Mucosa of gallbladder (tissue), 1 donor: ENCODE data around the gene ROBO4. TPM values are rescaled to one million over a fixed set of nuclear protein-coding genes. Genes with fewer than 3 reads are reported as not detected.
A peak's percentile ranks its signal among the peaks of the same experiment; 100 is the strongest.

Experiments
- DNase-seq: peaks from one replicate; pipeline ENCODE4 v3.0.0-alpha.2; 2020; ENCODE audit warnings: low spot score
- total RNA-seq: library from RNA; stranded (reverse); gene quantifications from one replicate; pipeline ENCODE4 v1.2.1, GENCODE V29; 2021
- donor health status: DM: no; HTN: no; CAD: no.

ROBO4 gene
- total RNA-seq, 1 donor from 2014 or later = 13.8 TPM

- no peak for DNase-seq
These were observed 56.5 kb downstream of the ROBO4 start for GRCh38 chr11:124841201-124841600.

GRCh38 chr11:124840666-124841065 lies 57.0 kb downstream of the ROBO4 start:
- no peak for DNase-seq

DNA sequence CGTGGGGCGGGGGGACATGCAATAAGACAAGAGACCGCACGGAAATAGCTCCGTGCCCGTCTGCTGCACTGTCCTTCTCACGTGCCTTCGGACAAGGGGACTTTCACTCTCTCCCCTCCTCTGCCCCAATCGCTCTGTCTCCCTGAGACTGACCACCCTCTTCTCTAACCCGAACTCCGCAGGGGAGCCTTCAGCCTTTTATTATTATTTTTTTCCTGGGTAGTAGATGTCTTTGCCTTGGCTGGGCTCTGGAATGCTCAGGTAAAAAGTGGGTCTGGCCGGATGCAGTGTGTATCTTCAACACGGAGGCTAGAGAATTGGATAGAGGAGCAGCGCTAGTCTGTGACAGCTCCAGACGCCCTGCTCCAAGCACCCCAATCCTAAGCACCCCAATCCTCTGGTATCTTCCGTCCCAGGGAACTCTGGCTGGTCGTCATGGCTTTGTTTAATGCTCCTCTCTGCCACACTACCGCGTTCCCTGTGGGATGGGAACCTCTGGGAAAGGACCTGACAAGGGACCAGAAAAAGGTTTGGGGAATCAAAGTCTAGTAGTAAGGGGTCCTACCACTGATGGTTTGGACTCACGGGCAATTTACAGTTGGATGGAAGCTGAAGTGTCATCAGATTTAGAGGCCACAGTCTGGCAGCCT lies 57.6 kb downstream of the ROBO4 start:
- no peak for DNase-seq

GRCh38 chr11:124839128-124839971 lies 58.3 kb downstream of the ROBO4 start:
- no peak for DNase-seq

- DNase-seq = no peak
These were observed 58.9 kb downstream of the ROBO4 start for GRCh38 chr11:124838805-124839127.

- DNase-seq = peak; percentile 41
These were observed 60.2 kb downstream of the ROBO4 start for GRCh38 chr11:124837491-124837856.

DNA sequence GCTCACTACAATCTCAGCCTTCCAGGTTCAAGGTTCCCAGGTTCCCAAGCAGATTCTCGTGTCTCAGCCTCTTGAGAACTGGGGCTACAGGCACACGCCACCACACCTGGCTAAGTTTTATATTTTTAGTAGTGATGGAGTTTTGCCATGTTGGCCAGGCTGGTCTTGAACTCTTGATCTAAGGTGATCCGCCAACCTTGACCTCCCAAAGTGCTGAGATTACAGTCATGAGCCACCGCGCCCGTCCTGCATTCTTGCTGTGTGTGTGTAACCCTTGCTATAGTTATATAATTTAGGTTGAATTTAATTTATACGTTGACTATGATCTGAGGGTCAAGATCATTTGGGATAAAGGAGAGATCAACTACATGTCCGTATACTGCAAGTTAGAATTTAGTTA lies 61.7 kb downstream of the ROBO4 start:
- no peak for DNase-seq

GRCh38 chr11:124834526-124835180 lies 63.0 kb downstream of the ROBO4 start:
- DNase-seq = no peak

Other genes starting within 250 kb of the ROBO4 start
- 33.1 TPM for gene SIAE, start 224.1 kb downstream of the ROBO4 start, total RNA-seq
- 6.4 TPM for gene SPA17, start 224.0 kb downstream of the ROBO4 start, total RNA-seq
- 6.1 TPM for gene NRGN, start 157.9 kb downstream of the ROBO4 start, total RNA-seq
- 24.3 TPM for gene VSIG2, start 145.6 kb downstream of the ROBO4 start, total RNA-seq
- gene ESAM, start 135.6 kb downstream of the ROBO4 start, total RNA-seq = 22.0 TPM
- 12.1 TPM for gene MSANTD2, start 97.5 kb downstream of the ROBO4 start, total RNA-seq
- 12.9 TPM for gene ROBO3, start 32.4 kb downstream of the ROBO4 start, total RNA-seq
- not detected for gene HEPN1, start 21.4 kb upstream of the ROBO4 start, total RNA-seq
- gene HEPACAM, start 38.2 kb upstream of the ROBO4 start, total RNA-seq = 0.37 TPM
- gene CCDC15, start 56.3 kb upstream of the ROBO4 start, total RNA-seq = 0.49 TPM
- gene SLC37A2, start 165.4 kb upstream of the ROBO4 start, total RNA-seq = 7.8 TPM
- 18.7 TPM for gene TMEM218, start 213.8 kb upstream of the ROBO4 start, total RNA-seq